ENCODE results near the gene CYS1. TPM values are rescaled to one million over a fixed set of nuclear protein-coding genes. Genes with fewer than 3 reads are reported as not detected.
"Not testable (repeated sequence)": the region's sequence is repeated elsewhere in the genome, so short reads cannot be mapped to it uniquely, and the experiment has no call there.

Gene CYS1
- polyA plus RNA-seq, 1 donor from 2014 or later: not detected

DNA sequence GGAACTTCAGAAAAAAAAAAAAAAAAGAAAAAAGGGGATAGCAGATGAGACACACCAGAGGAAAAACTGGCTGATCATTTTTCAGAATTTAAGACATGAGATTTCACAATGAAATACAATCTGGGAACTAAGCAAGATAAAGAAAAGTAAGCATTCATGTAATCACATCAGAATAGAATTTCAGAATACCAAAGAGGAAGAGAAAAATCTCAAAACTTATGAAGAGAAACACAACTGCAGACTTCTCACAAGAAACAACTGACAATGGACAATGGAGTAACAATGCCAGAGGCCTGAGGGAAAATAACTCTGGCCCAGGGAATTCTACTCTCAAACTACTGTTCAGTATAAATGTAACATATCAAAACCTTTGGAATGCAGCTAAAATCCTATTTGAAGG is 29.1 kb upstream of the CYS1 start:
- Histone ChIP-seq H3K9ac (ENCODE audit: low read length) (no peak overlapping the region), H4K20me1 (ENCODE audit: insufficient read depth) (no peaks in the 10 kb centered on the region), H3K9me3 (ENCODE audit: low read length) (no peaks in the 10 kb centered on the region), H3K27ac (ENCODE audit: low read length) (no peak overlapping the region), H2AFZ (ENCODE audit: low read depth, low read length) (no peak overlapping the region), H3F3A (ENCODE audit: insufficient read depth, low read length, poor library complexity, severe bottlenecking) (no peaks in the 10 kb centered on the region), H3K79me2 (replicated peaks; ENCODE audit: insufficient read depth, low read length) (no peaks in the 10 kb centered on the region), H3K36me3 (ENCODE audit: insufficient read depth, low read length) (no peaks in the 10 kb centered on the region), H3K27me3 (ENCODE audit: insufficient read depth, low read depth, low read length) (no peaks in the 10 kb centered on the region), H3K4me3 (ENCODE audit: low read length) (no peak overlapping the region), H3K4me2 (ENCODE audit: low read length) (no peak overlapping the region), H3K9me2 (ENCODE audit: insufficient read depth, low read length) (no peaks in the 10 kb centered on the region)
- TF ChIP-seq CTCF (IDR thresholded peaks at IDR 0.05; ENCODE audit: poor library complexity, severe bottlenecking) (no peak), MXI1 (conservative IDR thresholded peaks at IDR 0.05; ENCODE audit: poor library complexity, severe bottlenecking) (no peak), EZH2 (IDR thresholded peaks at IDR 0.05; ENCODE audit: borderline replicate concordance, insufficient read depth, low read length, poor library complexity, severe bottlenecking) (no peak)

DNA sequence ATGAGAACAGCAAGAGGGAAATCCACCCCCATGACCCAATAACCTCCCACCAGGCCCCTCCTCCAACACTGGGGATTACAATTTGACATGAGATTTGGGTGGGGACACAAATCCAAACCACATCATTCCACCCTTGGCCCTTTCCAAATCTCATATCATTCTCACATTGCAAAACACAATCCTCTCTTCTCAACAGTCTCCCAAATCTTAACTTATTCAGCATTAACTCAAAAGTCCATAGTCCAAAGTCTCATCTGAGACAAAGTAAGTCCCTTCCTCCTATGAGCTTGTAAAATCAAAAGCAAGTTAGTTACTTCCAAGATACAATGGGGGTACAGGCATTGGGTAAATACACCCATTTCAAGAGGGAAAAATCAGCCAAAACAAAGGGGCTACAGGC is 24.7 kb upstream of the CYS1 start:
- not testable (repeated sequence) for H3K9ac ChIP-seq (ENCODE audit: low read length); H3F3A ChIP-seq (ENCODE audit: insufficient read depth, low read length, poor library complexity, severe bottlenecking); H2AFZ ChIP-seq (ENCODE audit: low read depth, low read length); H3K4me2 ChIP-seq (ENCODE audit: low read length); H4K20me1 ChIP-seq (ENCODE audit: insufficient read depth); H3K4me3 ChIP-seq (ENCODE audit: low read length); H3K27ac ChIP-seq (ENCODE audit: low read length); H3K9me2 ChIP-seq (ENCODE audit: insufficient read depth, low read length); H3K9me3 ChIP-seq (ENCODE audit: low read length); H3K36me3 ChIP-seq (ENCODE audit: insufficient read depth, low read length); H3K79me2 ChIP-seq (replicated peaks; ENCODE audit: insufficient read depth, low read length); H3K27me3 ChIP-seq (ENCODE audit: insufficient read depth, low read depth, low read length)

GRCh38 chr2:10103179-10103578 is 23.0 kb upstream of the CYS1 start:
- no peak overlapping the region for H3K9ac ChIP-seq (ENCODE audit: low read length)
- H3K27me3 ChIP-seq (ENCODE audit: insufficient read depth, low read depth, low read length): no peaks in the 10 kb centered on the region
- TF ChIP-seq CTCF (IDR thresholded peaks at IDR 0.05; ENCODE audit: poor library complexity, severe bottlenecking) (no peak), POLR2AphosphoS5 (IDR thresholded peaks at IDR 0.05) (no peak), EP300 (conservative IDR thresholded peaks at IDR 0.05; ENCODE audit: poor library complexity, severe bottlenecking) (no peak), REST (IDR thresholded peaks at IDR 0.05; ENCODE audit: borderline replicate concordance) (no peak), SMC3 (conservative IDR thresholded peaks at IDR 0.05; ENCODE audit: poor library complexity) (no peak), RAD21 (conservative IDR thresholded peaks at IDR 0.05) (no peak), EZH2 (IDR thresholded peaks at IDR 0.05; ENCODE audit: borderline replicate concordance, insufficient read depth, low read length, poor library complexity, severe bottlenecking) (no peak), MXI1 (conservative IDR thresholded peaks at IDR 0.05; ENCODE audit: poor library complexity, severe bottlenecking) (no peak), TAF1 (IDR thresholded peaks at IDR 0.05; ENCODE audit: low read depth) (no peak)
- no peaks in the 10 kb centered on the region for H4K20me1 ChIP-seq (ENCODE audit: insufficient read depth)
- H3K36me3 ChIP-seq (ENCODE audit: insufficient read depth, low read length): no peaks in the 10 kb centered on the region
- H3K9me3 ChIP-seq (ENCODE audit: low read length): no peaks in the 10 kb centered on the region
- no peaks in the 10 kb centered on the region for H3F3A ChIP-seq (ENCODE audit: insufficient read depth, low read length, poor library complexity, severe bottlenecking)
- no peak overlapping the region for H3K27ac ChIP-seq (ENCODE audit: low read length)
- no peaks in the 10 kb centered on the region for H3K9me2 ChIP-seq (ENCODE audit: insufficient read depth, low read length)
- H3K4me3 ChIP-seq (ENCODE audit: low read length): no peak overlapping the region
- H3K4me2 ChIP-seq (ENCODE audit: low read length): no peak overlapping the region
- no peak overlapping the region for H2AFZ ChIP-seq (ENCODE audit: low read depth, low read length)
- H3K79me2 ChIP-seq (replicated peaks; ENCODE audit: insufficient read depth, low read length): no peaks in the 10 kb centered on the region

Measured in neural cell (in vitro differentiated cells).